SK-N-SH (cell line): Measurements from ENCODE around the gene SNX32. TPM values are rescaled to one million over a fixed set of nuclear protein-coding genes. Genes with fewer than 3 reads are reported as not detected.

ENCODE experiments used
- CTCF ChIA-PET: fragments of 300-600, 350-600 bp; formaldehyde crosslinking; extraction: SDS; loops from one replicate; lab custom pipeline; 2021; lab: Yijun Ruan, JAX
- POLR2A ChIA-PET: fragments of 350-600 bp; sonication (Branson Sonifier 250); formaldehyde crosslinking; extraction: SDS; loops from one replicate; lab custom pipeline; 2020; ENCODE audit warnings: antibody characterized with exemption, inconsistent platforms; lab: Yijun Ruan, JAX
- DNase-seq: peaks from one replicate; pipeline ENCODE4 v3.0.0; 2012
- H2AFZ ChIP-seq: fragments of 200-600 bp; sonication (generic); 2 replicates; pipeline ENCODE4 v1.8.1; 2016; ENCODE audit warnings: antibody characterized with exemption, mild to moderate bottlenecking, low read depth
- H3F3A ChIP-seq: fragments of 200-600 bp; sonication (generic); replicated peaks from 2 replicates; pipeline ENCODE3; 2016; ENCODE audit warnings: antibody characterized with exemption, mild to moderate bottlenecking; ENCODE audit not compliant: insufficient read depth
- H3K27ac ChIP-seq, 2 experiments: fragments of 200-500 bp in 1 of 2; fragments of 200-600 bp in 1 of 2; sonication (Bioruptor generic) in 1 of 2; sonication (generic), shearing (Covaris generic) in 1 of 2; 2 replicates each; pipeline versions ENCODE4 v1.5.1 to v1.6.1; 2014 to 2016; ENCODE audit warnings: low read depth in 2 of 2, inconsistent platforms in 1 of 2, low read length in 1 of 2, mild to moderate bottlenecking in 1 of 2, mixed read lengths in 1 of 2
- H3K27me3 ChIP-seq: fragments of 200-600 bp; sonication (generic), shearing (Covaris generic); 2 replicates; pipeline ENCODE4 v1.6.1; 2016; ENCODE audit warnings: mixed run types; ENCODE audit not compliant: insufficient read depth
- H3K36me3 ChIP-seq, 2 experiments: fragments of 200-500 bp in 1 of 2; fragments of 200-600 bp in 1 of 2; sonication (Bioruptor generic) in 1 of 2; sonication (generic) in 1 of 2; replicated peaks in 1 of 2; 2 replicates each; pipeline versions ENCODE3 to v1.5.1; 2014 to 2016; ENCODE audit warnings: low read length in 1 of 2, mild to moderate bottlenecking in 1 of 2; ENCODE audit not compliant: insufficient read depth in 2 of 2, control insufficient read depth in 1 of 2
- H3K4me1 ChIP-seq, 2 experiments: fragments of 200-500 bp in 1 of 2; fragments of 200-600 bp in 1 of 2; sonication (Bioruptor generic) in 1 of 2; sonication (generic), shearing (Covaris generic) in 1 of 2; 2 replicates each; pipeline versions ENCODE4 v1.5.1 to v1.6.1; 2014 to 2016; ENCODE audit warnings: low read depth in 1 of 2, low read length in 1 of 2, mixed run types in 1 of 2; ENCODE audit not compliant: insufficient read depth in 2 of 2, control insufficient read depth in 1 of 2
- H3K4me2 ChIP-seq: fragments of 200-600 bp; sonication (generic), shearing (Covaris generic); 2 replicates; pipeline ENCODE4 v1.6.1; 2017; ENCODE audit warnings: mixed run types
- H3K4me3 ChIP-seq, 2 experiments: fragments of 200-500 bp in 1 of 2; fragments of 200-600 bp in 1 of 2; sonication (Bioruptor generic) in 1 of 2; sonication (generic), shearing (Covaris generic) in 1 of 2; 2 replicates each; pipeline versions ENCODE4 v1.5.1 to v1.8.1; 2014 to 2016; ENCODE audit warnings: low read depth in 2 of 2, inconsistent platforms in 1 of 2, low read length in 1 of 2, mild to moderate bottlenecking in 1 of 2, mixed read lengths in 1 of 2, moderate library complexity in 1 of 2
- H3K79me2 ChIP-seq: fragments of 200-600 bp; sonication (generic); 2 replicates; pipeline ENCODE4 v1.8.1; 2017; ENCODE audit warnings: mild to moderate bottlenecking; ENCODE audit not compliant: insufficient read depth
- H3K9ac ChIP-seq: fragments of 200-600 bp; sonication (generic); 2 replicates; pipeline ENCODE4 v1.6.1; 2017; ENCODE audit warnings: mixed run types
- H3K9me2 ChIP-seq: fragments of 200-600 bp; sonication (generic); 2 replicates; pipeline ENCODE4 v1.6.1; 2017; ENCODE audit warnings: mixed run types
- H3K9me3 ChIP-seq: fragments of 200-600 bp; sonication (generic); 2 replicates; pipeline ENCODE4 v1.6.1; 2017; ENCODE audit warnings: mixed run types, mild to moderate bottlenecking, moderate library complexity
- H4K20me1 ChIP-seq: fragments of 200-600 bp; sonication (generic); 2 replicates; pipeline ENCODE4 v1.6.1; 2017; ENCODE audit warnings: mild to moderate bottlenecking, mixed run types; ENCODE audit not compliant: insufficient read depth
- EP300 ChIP-seq, 2 experiments: IDR thresholded peaks; 2 replicates each; pipeline versions ENCODE4 v1.4.0 to v1.6.1; 2012; ENCODE audit warnings: borderline replicate concordance in 1 of 2, low read depth in 1 of 2, low read length in 1 of 2
- EZH2phosphoT487 ChIP-seq: fragments of 200-600 bp; sonication (generic); IDR thresholded peaks from 2 replicates; pipeline ENCODE4 v1.6.1; 2017; ENCODE audit warnings: low read depth, mixed run types, mild to moderate bottlenecking, antibody characterized with exemption, moderate library complexity, borderline replicate concordance
- NRF1 ChIP-seq: IDR thresholded peaks from 2 replicates; pipeline ENCODE4 v1.6.1; 2012; ENCODE audit warnings: low read depth, mild to moderate bottlenecking, low read length
- RAD21 ChIP-seq: IDR thresholded peaks from 2 replicates; pipeline ENCODE4 v1.6.1; 2012; ENCODE audit warnings: mild to moderate bottlenecking, low read length
- SIN3A ChIP-seq: IDR thresholded peaks from 2 replicates; pipeline ENCODE4 v1.6.1; 2012; ENCODE audit warnings: low read depth, mild to moderate bottlenecking, low read length, moderate library complexity, borderline replicate concordance
- WGBS: methylation state at CpG from one replicate; pipeline ENCODE4 v1.1.6; 2017; ENCODE audit warnings: low lambda C conversion rate; 5-methylcytosine and 5-hydroxymethylcytosine counted together
- polyA plus RNA-seq, 3 experiments: library from polyadenylated mRNA; depleted of rRNA; stranded (reverse); fragments of >200 nt; gene quantifications; 2 replicates each; pipeline ENCODE4 v1.2.3, GENCODE V29; 2012

The SNX32 gene
- polyA plus RNA-seq, 1 of the 3 experiments (the other 2 are of a cell fraction): 1.0 TPM

DNA sequence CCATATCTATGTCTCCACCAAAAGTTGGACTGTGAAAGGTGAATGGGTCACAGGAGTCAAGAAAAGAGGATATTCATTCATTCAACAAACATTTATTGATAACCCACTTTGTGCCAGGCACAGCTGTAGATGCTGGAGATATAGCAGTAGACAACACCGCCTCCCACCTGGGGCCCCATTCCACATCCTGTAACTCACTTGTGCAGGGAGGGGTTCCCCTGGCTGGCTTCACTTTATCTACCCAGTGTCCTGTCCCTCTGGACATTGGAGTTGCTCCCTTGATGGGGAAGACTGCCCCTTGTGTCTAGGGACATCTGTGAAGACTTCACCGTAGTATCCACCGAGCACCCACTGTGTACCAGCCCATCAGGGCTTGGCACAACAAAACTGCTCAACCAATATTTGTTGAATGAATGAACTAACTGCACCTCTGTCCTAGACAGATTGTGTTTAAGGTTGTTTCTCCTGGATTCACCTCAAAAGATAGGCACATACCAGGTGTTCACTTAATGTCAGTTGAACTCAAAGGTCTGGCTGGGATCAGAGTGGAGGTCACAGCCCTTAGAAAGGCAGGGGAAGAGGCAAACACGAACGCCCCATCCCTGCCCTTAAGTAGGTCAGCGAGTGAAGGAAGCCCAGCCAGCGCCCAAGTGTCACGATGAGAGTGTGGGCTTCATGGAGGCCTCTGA is 48.3 kb upstream of the SNX32 start:
- Histone ChIP-seq H3K9ac (no peak overlapping the region), H3K79me2 (no peaks in the 10 kb centered on the region), H3K9me2 (no peaks in the 10 kb centered on the region), H3K9me3 (no peaks in the 10 kb centered on the region)
- TF ChIP-seq NRF1: no peak
- no peak for TF ChIP-seq EP300 (IDR thresholded peaks at IDR 0.05; ENCODE audit: borderline replicate concordance in 1 of 2, low read depth in 1 of 2, low read length in 1 of 2)
- TF ChIP-seq, all 33 proteins: peak for 0
- Histone ChIP-seq H3K36me3 (no peaks in the 10 kb centered on the region), H3K4me1 (peaks cover 0 to 2% of the 10 kb centered on the region in 2 experiments; a peak in 1 of 4 replicates), H3K4me2 (no peak overlapping the region), H2AFZ (no peak overlapping the region), H3K27me3 (peaks cover 38% of the 10 kb centered on the region), H3F3A (peaks cover 12% of the 10 kb centered on the region), H4K20me1 (no peaks in the 10 kb centered on the region), H3K27ac (no peak overlapping the region), H3K4me3 (no peak overlapping the region)
- POLR2A ChIA-PET: no interaction called here
- CTCF ChIA-PET: interaction anchor here (1.6 to 8.6 kb wide), 5 partner anchors 11 to 74 kb away, joined by 10 to 152 read pairs (median 17); partner anchors contain the start of gene KAT5
- DNase-seq: peak; percentile 28
- WGBS: 95% methylated on average over 8 of the region's 8 CpGs

DNA sequence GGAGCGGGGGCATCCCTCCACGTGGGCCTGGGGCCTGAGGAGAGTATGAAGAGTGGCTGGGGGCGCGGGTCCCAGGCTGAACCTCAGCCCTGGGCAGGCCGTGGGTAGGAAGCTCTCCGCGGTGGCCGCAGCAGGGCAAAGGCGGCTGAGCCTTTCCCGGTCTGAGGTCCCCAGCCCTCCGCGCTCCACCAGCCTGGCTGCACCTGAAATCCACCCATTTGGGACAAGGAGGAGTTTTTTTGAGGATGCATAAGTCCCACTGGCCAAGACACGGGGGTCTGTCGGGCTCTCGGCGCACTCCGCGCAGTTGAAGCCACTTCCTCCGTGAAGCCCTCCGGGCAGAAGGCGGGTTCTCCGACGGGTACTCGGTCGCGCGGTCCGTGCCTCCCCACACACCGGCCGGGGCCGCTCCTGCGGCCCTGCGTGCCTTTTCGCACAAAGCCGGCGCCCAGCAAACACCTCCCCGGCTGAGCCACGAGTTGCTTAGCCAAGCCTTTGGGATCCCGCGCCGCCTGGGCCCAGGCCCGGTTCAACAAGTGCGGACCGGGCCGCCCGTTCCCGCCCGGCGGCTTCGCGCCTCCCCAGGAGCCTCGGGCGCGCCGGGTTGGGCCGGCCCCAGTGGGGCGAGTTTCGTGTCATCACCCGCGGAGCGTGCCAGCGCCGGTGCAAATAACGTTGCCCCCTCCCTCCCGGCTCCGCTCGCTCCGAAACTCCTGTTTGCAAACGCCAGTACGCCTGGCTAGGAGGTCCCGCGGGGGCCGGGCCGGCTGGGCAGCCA is 47.6 kb upstream of the SNX32 start:
- no peaks in the 10 kb centered on the region for H4K20me1 ChIP-seq
- peaks cover 0 to 2% of the 10 kb centered on the region in 2 experiments; a peak in 1 of 4 replicates for H3K4me1 ChIP-seq
- no peaks in the 10 kb centered on the region for H3K9me3 ChIP-seq
- WGBS: 76% methylated on average over 15 of the region's 74 CpGs
- H3K4me2 ChIP-seq: no peak overlapping the region
- peaks cover 38% of the 10 kb centered on the region for H3K27me3 ChIP-seq
- no peak overlapping the region for H3K9ac ChIP-seq
- peak; percentile 57 for DNase-seq
- no peaks in the 10 kb centered on the region for H3K36me3 ChIP-seq
- no peaks in the 10 kb centered on the region for H3K9me2 ChIP-seq
- peak; percentile 88 for TF ChIP-seq EZH2phosphoT487
- no peak for TF ChIP-seq RAD21
- TF ChIP-seq, all 33 proteins: peak for 1
- no peaks in the 10 kb centered on the region for H3K79me2 ChIP-seq
- ChIA-PET CTCF (no interaction called here), POLR2A (no interaction called here)
- H2AFZ ChIP-seq: no peak overlapping the region
- H3F3A ChIP-seq: peaks cover 12% of the 10 kb centered on the region
- H3K27ac ChIP-seq: no peak overlapping the region
- no peak overlapping the region for H3K4me3 ChIP-seq

DNA sequence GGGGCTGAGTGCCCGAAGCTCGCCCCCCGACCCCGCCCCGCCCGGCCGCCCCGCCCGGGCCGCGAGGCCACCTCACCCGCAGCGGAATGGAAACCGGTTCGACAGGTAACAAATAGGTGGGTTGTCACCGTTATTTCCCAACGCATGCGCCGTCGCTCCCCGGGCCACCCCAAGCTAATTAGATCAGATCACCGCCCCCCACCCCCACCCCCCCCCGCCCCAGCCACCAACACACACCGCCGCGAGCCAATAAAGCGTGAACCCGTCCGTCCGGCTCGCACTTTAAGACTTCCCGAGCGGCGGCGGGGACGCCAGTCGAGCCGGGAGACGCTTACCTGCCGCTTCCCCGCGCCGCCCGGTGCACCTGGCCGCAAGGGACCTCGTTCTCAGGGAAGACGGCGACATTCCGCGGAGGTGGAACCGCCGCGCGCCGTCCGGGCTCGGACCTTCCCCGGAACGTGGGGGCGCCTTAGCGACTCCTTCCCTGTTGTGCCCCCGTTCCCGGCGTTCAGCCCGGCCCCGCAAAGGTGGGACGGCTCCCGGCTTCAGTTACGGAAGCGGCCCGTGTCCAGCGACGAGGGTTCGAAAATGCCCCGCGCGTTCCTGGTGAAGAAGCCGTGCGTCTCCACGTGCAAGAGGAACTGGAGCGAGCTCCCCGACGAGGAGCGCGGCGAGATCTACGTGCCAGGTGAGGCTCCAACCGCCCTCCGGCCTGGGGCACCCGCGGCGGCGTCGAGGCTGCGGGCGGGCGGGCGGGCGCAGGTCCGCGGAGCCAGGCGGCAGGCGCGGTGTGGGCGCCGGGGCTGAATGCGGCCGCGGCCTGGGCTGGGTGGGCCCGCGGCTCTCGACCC is 46.8 kb upstream of the SNX32 start, which contains the start of gene OVOL1:
Gene OVOL1, plus strand, starts transcription at position 278 of the 851 bp plus-strand sequence. Its CDS starts 311 bp downstream, at position 589.
- Histone ChIP-seq H3K4me3 (peak within 1 kb of the TSS in 1 of 2 experiments; percentile 17; a peak in 1 of 4 replicates), H3K79me2 (no peaks in the 10 kb centered on the region), H3K4me1 (peaks cover 0 to 2% of the 10 kb centered on the region in 2 experiments; a peak in 1 of 4 replicates), H3F3A (peaks cover 12% of the 10 kb centered on the region), H3K36me3 (no peaks in the 10 kb centered on the region), H3K9me2 (no peaks in the 10 kb centered on the region), H3K27me3 (peaks cover 38% of the 10 kb centered on the region), H2AFZ (no peak within 1 kb of the TSS), H4K20me1 (no peaks in the 10 kb centered on the region), H3K4me2 (no peak within 1 kb of the TSS; the same call in 1 of the 2 replicates), H3K9ac (no peak within 1 kb of the TSS), H3K9me3 (no peaks in the 10 kb centered on the region), H3K27ac (no peak within 1 kb of the TSS)
- DNase-seq: peak; percentile 64
- 2% methylated on average over 28 of the region's 112 CpGs for WGBS
- ChIA-PET POLR2A (no interaction called here), CTCF (interaction anchor here (1.9 to 19.1 kb wide), 3 partner anchors 6 to 42 kb away, joined by 8 to 152 read pairs (median 43); partner anchors contain the start of gene AP5B1)
- TF ChIP-seq SIN3A: no peak
- peak; percentile 93 for TF ChIP-seq EZH2phosphoT487
